Measurements from ENCODE around the gene ALG11.

DNA sequence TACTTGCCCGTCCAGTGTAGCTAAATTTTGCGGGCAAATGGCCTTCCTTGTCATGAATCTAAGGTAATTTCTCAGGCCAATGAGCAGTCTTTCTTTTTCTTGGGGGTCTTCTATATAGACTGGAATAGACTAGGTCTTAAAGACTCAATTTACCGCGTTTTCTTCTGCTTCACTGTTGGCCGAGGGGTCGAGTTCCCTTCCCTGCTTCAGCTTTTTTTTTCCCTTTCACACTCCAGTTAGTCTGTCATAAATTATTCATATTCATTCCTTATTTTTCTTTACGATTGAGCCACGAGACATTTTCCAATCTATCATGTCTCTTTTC is 276 bp downstream of the ALG11 start:
- TF ChIP-seq, protein P1, sequence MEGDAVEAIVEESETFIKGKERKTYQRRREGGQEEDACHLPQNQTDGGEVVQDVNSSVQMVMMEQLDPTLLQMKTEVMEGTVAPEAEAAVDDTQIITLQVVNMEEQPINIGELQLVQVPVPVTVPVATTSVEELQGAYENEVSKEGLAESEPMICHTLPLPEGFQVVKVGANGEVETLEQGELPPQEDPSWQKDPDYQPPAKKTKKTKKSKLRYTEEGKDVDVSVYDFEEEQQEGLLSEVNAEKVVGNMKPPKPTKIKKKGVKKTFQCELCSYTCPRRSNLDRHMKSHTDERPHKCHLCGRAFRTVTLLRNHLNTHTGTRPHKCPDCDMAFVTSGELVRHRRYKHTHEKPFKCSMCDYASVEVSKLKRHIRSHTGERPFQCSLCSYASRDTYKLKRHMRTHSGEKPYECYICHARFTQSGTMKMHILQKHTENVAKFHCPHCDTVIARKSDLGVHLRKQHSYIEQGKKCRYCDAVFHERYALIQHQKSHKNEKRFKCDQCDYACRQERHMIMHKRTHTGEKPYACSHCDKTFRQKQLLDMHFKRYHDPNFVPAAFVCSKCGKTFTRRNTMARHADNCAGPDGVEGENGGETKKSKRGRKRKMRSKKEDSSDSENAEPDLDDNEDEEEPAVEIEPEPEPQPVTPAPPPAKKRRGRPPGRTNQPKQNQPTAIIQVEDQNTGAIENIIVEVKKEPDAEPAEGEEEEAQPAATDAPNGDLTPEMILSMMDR (IDR thresholded peaks at IDR 0.05): no peak
- TF ChIP-seq POLR2A (IDR thresholded peaks at IDR 0.05): no peak

Data from right lobe of liver (tissue), 4 donors.